Omental fat pad (tissue), 4 donors: ENCODE results near the gene PACRG. TPM values are rescaled to one million over a fixed set of nuclear protein-coding genes. Genes with fewer than 3 reads are reported as not detected.

Source experiments
- ATAC-seq: fragments of 150-250 bp; one replicate; pipeline ENCODE4 v1.9.1; 2016; ENCODE audit warnings: mild to moderate bottlenecking, moderate library complexity; ENCODE audit not compliant: low FRiP score
- DNase-seq: peaks from one replicate; pipeline ENCODE4 v3.0.0-alpha.2; 2019; ENCODE audit warnings: low spot score
- total RNA-seq, 4 donors: library from RNA; depleted of rRNA; stranded (reverse); fragments of >200 nt; gene quantifications; one replicate each; pipeline ENCODE4 v1.1.0, GENCODE V29; 2016
- TF ChIP-seq, protein P1 (sequence below), 3 donors: fragments of 450-650 bp; IDR thresholded peaks; one replicate each; pipeline ENCODE4 v1.5.1; 2016 to 2017; ENCODE audit warnings: antibody characterized with exemption in 3 of 3, mild to moderate bottlenecking in 3 of 3, moderate library complexity in 2 of 3

The PACRG gene
- total RNA-seq, 4 donors from 2014 or later, result 0.48 to 2.5 (median 1.3) TPM; not detected in 1

- ATAC-seq (no peak), DNase-seq (no peak)
- TF ChIP-seq, protein P1, sequence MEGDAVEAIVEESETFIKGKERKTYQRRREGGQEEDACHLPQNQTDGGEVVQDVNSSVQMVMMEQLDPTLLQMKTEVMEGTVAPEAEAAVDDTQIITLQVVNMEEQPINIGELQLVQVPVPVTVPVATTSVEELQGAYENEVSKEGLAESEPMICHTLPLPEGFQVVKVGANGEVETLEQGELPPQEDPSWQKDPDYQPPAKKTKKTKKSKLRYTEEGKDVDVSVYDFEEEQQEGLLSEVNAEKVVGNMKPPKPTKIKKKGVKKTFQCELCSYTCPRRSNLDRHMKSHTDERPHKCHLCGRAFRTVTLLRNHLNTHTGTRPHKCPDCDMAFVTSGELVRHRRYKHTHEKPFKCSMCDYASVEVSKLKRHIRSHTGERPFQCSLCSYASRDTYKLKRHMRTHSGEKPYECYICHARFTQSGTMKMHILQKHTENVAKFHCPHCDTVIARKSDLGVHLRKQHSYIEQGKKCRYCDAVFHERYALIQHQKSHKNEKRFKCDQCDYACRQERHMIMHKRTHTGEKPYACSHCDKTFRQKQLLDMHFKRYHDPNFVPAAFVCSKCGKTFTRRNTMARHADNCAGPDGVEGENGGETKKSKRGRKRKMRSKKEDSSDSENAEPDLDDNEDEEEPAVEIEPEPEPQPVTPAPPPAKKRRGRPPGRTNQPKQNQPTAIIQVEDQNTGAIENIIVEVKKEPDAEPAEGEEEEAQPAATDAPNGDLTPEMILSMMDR (IDR thresholded peaks at IDR 0.05), result no peak
These were observed 420.9 kb downstream of the PACRG start for GRCh38 chr6:163148451-163149278.

- ATAC-seq (no peak), DNase-seq (no peak)
- TF ChIP-seq, protein P1 (IDR thresholded peaks at IDR 0.05), result no peak
These were observed 421.6 kb downstream of the PACRG start for GRCh38 chr6:163149279-163149848.

- TF ChIP-seq, protein P1 (IDR thresholded peaks at IDR 0.05), result no peak
- DNase-seq (no peak), ATAC-seq (no peak)
These were observed 423.4 kb downstream of the PACRG start for GRCh38 chr6:163151212-163151611.

DNA sequence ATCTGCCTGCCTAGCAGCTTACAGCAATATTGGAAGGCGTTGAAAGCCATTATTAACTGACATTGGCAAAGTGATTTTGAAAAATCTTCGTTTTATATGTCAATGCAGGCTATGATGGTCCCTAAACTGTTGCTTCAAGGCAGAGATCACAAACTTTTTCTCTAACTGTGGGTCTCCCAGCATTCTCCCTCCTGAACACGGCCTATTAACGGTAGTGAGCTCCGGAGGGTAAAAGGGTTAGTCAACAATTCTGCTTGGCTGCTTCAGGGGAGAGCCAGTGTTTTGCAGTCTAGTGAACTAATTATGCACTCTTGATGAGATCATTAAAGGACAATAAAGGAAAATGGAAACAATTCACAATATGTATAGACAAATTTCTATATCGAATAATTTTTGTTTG lies 424.9 kb downstream of the PACRG start:
- DNase-seq (no peak), ATAC-seq (no peak)
- TF ChIP-seq, protein P1 (IDR thresholded peaks at IDR 0.05), result no peak

DNA sequence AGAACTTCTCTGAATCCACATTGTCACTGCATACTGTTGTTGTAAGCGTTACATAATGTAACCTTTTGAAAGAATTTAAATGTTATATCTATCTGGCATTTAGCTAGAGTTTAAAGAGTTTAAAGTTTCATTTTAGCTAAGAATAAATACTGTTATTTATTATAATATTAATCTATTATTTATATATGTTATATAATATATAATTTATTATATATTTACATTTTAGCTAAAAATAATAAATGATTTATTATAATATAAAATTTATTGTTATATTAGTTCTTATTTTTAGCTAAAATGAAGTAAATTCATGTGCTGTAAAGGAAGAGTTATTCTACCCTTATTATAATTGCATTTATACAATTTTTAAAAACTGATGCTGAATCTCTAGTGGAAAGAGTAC lies 431.3 kb downstream of the PACRG start:
- no peak for ATAC-seq
- TF ChIP-seq, protein P1 (IDR thresholded peaks at IDR 0.05), result no peak

DNA sequence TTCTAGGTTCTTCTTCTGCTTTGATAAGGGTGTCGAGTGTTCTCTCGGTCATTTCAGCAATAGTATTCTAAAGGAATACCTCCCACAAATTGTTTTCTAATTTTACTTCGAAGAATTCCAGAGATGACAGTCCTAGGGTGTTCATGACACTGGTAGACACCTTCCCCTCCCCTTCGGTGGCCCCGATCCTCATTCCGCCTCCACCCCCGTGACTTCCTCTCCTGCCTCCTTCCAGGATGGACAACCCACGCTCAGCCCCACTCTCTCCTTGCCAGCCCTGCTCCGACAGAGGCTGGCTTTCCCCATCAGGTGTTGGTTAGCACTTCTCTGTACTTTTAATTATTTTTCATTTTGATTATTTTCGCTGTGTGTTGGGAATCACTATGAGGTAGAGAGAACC lies 431.9 kb downstream of the PACRG start:
- ATAC-seq (no peak), DNase-seq (no peak)
- TF ChIP-seq, protein P1 (IDR thresholded peaks at IDR 0.05), result no peak

More for the DNA sequence above, 431.3 kb downstream of the PACRG start:
- no peak for DNase-seq
